ENCODE measurements around the gene PIAS2.
"Not testable (repeated sequence)": the region's sequence is repeated elsewhere in the genome, so short reads cannot be mapped to it uniquely, and the experiment has no call there.

PIAS2 gene

DNA sequence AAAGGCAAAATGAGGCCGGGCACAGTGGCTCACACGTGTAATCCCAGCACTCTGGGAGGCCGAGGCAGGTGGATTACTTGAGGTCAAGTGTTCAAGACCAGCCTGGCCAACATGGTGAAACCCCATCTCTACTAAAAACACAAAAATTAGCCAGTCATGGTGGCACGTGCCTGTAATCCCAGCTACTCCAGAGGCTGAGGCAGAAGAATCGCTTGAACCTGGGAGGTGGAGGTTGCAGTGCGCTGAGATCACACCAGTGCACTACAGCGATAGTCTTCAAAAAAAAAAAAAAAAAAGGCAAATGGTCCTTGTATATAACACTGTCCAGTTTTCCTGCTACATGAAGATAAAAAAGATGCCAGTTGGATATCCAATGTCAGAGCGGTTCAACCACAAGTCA, 52.1 kb downstream of the PIAS2 start:
- not testable (repeated sequence) for H2BK5ac ChIP-seq (ENCODE audit: low read depth, low read length, poor library complexity); H3K4me1 ChIP-seq (ENCODE audit: control insufficient read depth in 1 of 2, insufficient read depth in 2 of 2, low read length in 2 of 2); H3K4ac ChIP-seq (ENCODE audit: low read depth, low read length); H4K12ac ChIP-seq (ENCODE audit: low read depth, low read length); H3K79me2 ChIP-seq (ENCODE audit: control insufficient read depth, insufficient read depth, low read length, poor library complexity); H2BK12ac ChIP-seq (ENCODE audit: low read length); H3K14ac ChIP-seq (ENCODE audit: low read length); H3K4me2 ChIP-seq (ENCODE audit: low read length); H4K8ac ChIP-seq (ENCODE audit: low read depth, low read length); H3K4me3 ChIP-seq (ENCODE audit: low read depth, low read length); H2AFZ ChIP-seq (ENCODE audit: insufficient read depth, low read length, poor library complexity); H3K27ac ChIP-seq (ENCODE audit: low read depth, low read length); H3K27me3 ChIP-seq (ENCODE audit: insufficient read depth, low read length); DNase-seq; H3K79me1 ChIP-seq (ENCODE audit: low read length); H3K23ac ChIP-seq (ENCODE audit: low read length); H4K91ac ChIP-seq (ENCODE audit: low read depth, low read length); H2AK5ac ChIP-seq (ENCODE audit: low read length); H3K36me3 ChIP-seq (ENCODE audit: control insufficient read depth in 1 of 2, insufficient read depth in 2 of 2, low read length in 2 of 2); H2BK120ac ChIP-seq (ENCODE audit: insufficient read depth, low read length, poor library complexity); H3K18ac ChIP-seq (ENCODE audit: low read length); H3K9ac ChIP-seq (ENCODE audit: low read length)
- WGBS (ENCODE audit: extremely low coverage, insufficient coverage, insufficient read length): no CpG with 5 or more reads among the region's 8 CpGs
- peaks cover 11% of the 10 kb centered on the region for H3K9me3 ChIP-seq (ENCODE audit: insufficient read depth, low read depth, low read length)

DNA sequence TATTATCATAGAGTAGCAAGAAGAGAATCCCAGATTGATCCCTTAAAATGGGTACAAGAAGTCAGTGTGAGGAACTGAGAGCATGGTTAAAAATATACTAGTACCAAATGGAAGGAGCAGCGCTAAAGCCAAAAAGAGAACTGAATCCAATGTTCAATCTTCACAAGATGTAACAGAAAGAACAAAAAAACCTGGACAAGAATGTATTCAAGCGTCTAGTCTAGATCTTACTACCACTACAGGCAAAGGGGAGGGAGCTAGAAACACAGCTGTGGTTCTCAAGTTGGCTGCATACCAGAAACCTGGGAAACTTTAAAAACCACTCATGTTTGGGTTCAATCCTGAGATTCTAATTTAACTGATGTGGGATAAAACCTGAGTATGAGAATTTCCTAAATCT, 57.5 kb downstream of the PIAS2 start:
- no peaks in the 10 kb centered on the region for H3K27me3 ChIP-seq (ENCODE audit: insufficient read depth, low read length)

DNA sequence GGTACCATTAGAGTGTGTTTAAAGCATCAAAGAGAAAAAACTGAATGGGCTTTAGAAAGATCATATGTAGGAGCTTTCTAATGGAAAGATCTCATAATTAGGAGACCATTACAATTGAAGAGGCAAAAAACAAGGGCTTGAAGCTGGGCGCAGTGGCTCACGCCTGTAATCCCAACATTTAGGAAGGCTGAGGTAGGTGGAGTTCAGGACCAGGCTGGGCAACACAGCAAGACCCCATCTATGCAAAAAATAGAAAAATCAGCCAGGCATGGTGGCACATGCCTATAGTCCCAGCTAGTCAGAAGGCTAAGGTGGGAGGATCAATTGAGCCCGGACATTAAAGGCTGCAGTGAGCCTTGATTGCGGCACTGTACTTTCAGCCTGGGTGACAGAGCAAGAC, 59.0 kb downstream of the PIAS2 start:
- H3K23ac ChIP-seq (ENCODE audit: low read length): no peak overlapping the region
- H3K36me3 ChIP-seq (ENCODE audit: control insufficient read depth in 1 of 2, insufficient read depth in 2 of 2, low read length in 2 of 2): no peaks in the 10 kb centered on the region
- H3K79me1 ChIP-seq (ENCODE audit: low read length): no peaks in the 10 kb centered on the region
- H3K4ac ChIP-seq (ENCODE audit: low read depth, low read length): no peak overlapping the region
- H3K27me3 ChIP-seq (ENCODE audit: insufficient read depth, low read length): no peaks in the 10 kb centered on the region
- no peak overlapping the region for H2AFZ ChIP-seq (ENCODE audit: insufficient read depth, low read length, poor library complexity)
- H3K4me2 ChIP-seq (ENCODE audit: low read length): no peak overlapping the region
- H3K18ac ChIP-seq (ENCODE audit: low read length): no peak overlapping the region
- DNase-seq: no peak
- H4K91ac ChIP-seq (ENCODE audit: low read depth, low read length): no peak overlapping the region
- no peak overlapping the region for H3K4me3 ChIP-seq (ENCODE audit: low read depth, low read length)
- no peak overlapping the region for H3K27ac ChIP-seq (ENCODE audit: low read depth, low read length)
- no peaks in the 10 kb centered on the region for H3K79me2 ChIP-seq (ENCODE audit: control insufficient read depth, insufficient read depth, low read length, poor library complexity)
- H2BK12ac ChIP-seq (ENCODE audit: low read length): no peak overlapping the region
- no peaks in the 10 kb centered on the region for H3K9me3 ChIP-seq (ENCODE audit: insufficient read depth, low read depth, low read length)
- WGBS (ENCODE audit: extremely low coverage, insufficient coverage, insufficient read length): no CpG with 5 or more reads among the region's 4 CpGs
- no peaks in the 10 kb centered on the region for H3K4me1 ChIP-seq (ENCODE audit: control insufficient read depth in 1 of 2, insufficient read depth in 2 of 2, low read length in 2 of 2)
- no peak overlapping the region for H3K9ac ChIP-seq (ENCODE audit: low read length)
- no peak overlapping the region for H4K8ac ChIP-seq (ENCODE audit: low read depth, low read length)
- H2BK120ac ChIP-seq (ENCODE audit: insufficient read depth, low read length, poor library complexity): no peak overlapping the region
- H2AK5ac ChIP-seq (ENCODE audit: low read length): no peak overlapping the region
- no peak overlapping the region for H4K12ac ChIP-seq (ENCODE audit: low read depth, low read length)
- no peak overlapping the region for H2BK5ac ChIP-seq (ENCODE audit: low read depth, low read length, poor library complexity)
- no peak overlapping the region for H3K14ac ChIP-seq (ENCODE audit: low read length)

More for the DNA sequence above, 57.5 kb downstream of the PIAS2 start:
- no peak overlapping the region for H3K27ac ChIP-seq (ENCODE audit: low read depth, low read length)
- H3K18ac ChIP-seq (ENCODE audit: low read length): no peak overlapping the region
- WGBS (ENCODE audit: extremely low coverage, insufficient coverage, insufficient read length): no CpG with 5 or more reads among the region's 2 CpGs
- no peaks in the 10 kb centered on the region for H3K79me1 ChIP-seq (ENCODE audit: low read length)
- H3K9ac ChIP-seq (ENCODE audit: low read length): no peak overlapping the region
- no peak overlapping the region for H2BK12ac ChIP-seq (ENCODE audit: low read length)
- no peak overlapping the region for H3K14ac ChIP-seq (ENCODE audit: low read length)
- no peak overlapping the region for H3K4me2 ChIP-seq (ENCODE audit: low read length)
- no peaks in the 10 kb centered on the region for H3K4me1 ChIP-seq (ENCODE audit: control insufficient read depth in 1 of 2, insufficient read depth in 2 of 2, low read length in 2 of 2)
- no peaks in the 10 kb centered on the region for H3K36me3 ChIP-seq (ENCODE audit: control insufficient read depth in 1 of 2, insufficient read depth in 2 of 2, low read length in 2 of 2)
- H2BK120ac ChIP-seq (ENCODE audit: insufficient read depth, low read length, poor library complexity): no peak overlapping the region
- H3K23ac ChIP-seq (ENCODE audit: low read length): no peak overlapping the region
- no peak overlapping the region for H3K4ac ChIP-seq (ENCODE audit: low read depth, low read length)
- no peak overlapping the region for H4K12ac ChIP-seq (ENCODE audit: low read depth, low read length)
- no peak overlapping the region for H2AK5ac ChIP-seq (ENCODE audit: low read length)
- no peak overlapping the region for H2AFZ ChIP-seq (ENCODE audit: insufficient read depth, low read length, poor library complexity)
- no peak overlapping the region for H4K8ac ChIP-seq (ENCODE audit: low read depth, low read length)
- DNase-seq: no peak
- H2BK5ac ChIP-seq (ENCODE audit: low read depth, low read length, poor library complexity): no peak overlapping the region
- H4K91ac ChIP-seq (ENCODE audit: low read depth, low read length): no peak overlapping the region
- H3K79me2 ChIP-seq (ENCODE audit: control insufficient read depth, insufficient read depth, low read length, poor library complexity): no peaks in the 10 kb centered on the region
- H3K4me3 ChIP-seq (ENCODE audit: low read depth, low read length): no peak overlapping the region
- no peaks in the 10 kb centered on the region for H3K9me3 ChIP-seq (ENCODE audit: insufficient read depth, low read depth, low read length)

DNA sequence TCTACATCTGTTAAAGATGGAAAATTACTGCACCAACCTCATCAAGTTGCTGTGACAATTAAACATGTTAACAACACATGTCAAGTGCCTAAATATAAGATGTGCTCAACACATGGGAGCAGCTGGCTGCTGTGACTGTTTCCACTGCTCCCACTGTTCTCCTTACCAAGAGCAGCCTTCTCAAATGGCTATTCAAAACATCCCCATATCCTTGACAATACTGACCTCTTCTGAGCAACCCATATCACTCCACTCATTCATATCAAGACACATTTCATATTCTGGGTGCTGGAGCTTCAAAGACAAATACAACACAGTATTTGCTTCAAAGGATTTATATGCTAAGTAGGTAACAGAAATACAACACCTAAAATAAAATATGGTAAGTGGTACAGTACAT, 60.3 kb downstream of the PIAS2 start:
- H3K4ac ChIP-seq (ENCODE audit: low read depth, low read length): no peak overlapping the region
- no peak overlapping the region for H3K14ac ChIP-seq (ENCODE audit: low read length)
- H4K12ac ChIP-seq (ENCODE audit: low read depth, low read length): no peak overlapping the region
- H4K91ac ChIP-seq (ENCODE audit: low read depth, low read length): no peak overlapping the region
- H3K9me3 ChIP-seq (ENCODE audit: insufficient read depth, low read depth, low read length): no peaks in the 10 kb centered on the region
- no peak overlapping the region for H3K4me2 ChIP-seq (ENCODE audit: low read length)
- no peaks in the 10 kb centered on the region for H3K27me3 ChIP-seq (ENCODE audit: insufficient read depth, low read length)
- H2AK5ac ChIP-seq (ENCODE audit: low read length): no peak overlapping the region
- no peak overlapping the region for H4K8ac ChIP-seq (ENCODE audit: low read depth, low read length)
- DNase-seq: no peak
- no peak overlapping the region for H3K27ac ChIP-seq (ENCODE audit: low read depth, low read length)
- H3K18ac ChIP-seq (ENCODE audit: low read length): no peak overlapping the region
- H2BK12ac ChIP-seq (ENCODE audit: low read length): no peak overlapping the region
- H3K36me3 ChIP-seq (ENCODE audit: control insufficient read depth in 1 of 2, insufficient read depth in 2 of 2, low read length in 2 of 2): no peaks in the 10 kb centered on the region
- no peaks in the 10 kb centered on the region for H3K4me1 ChIP-seq (ENCODE audit: control insufficient read depth in 1 of 2, insufficient read depth in 2 of 2, low read length in 2 of 2)
- no peak overlapping the region for H3K9ac ChIP-seq (ENCODE audit: low read length)
- H3K79me2 ChIP-seq (ENCODE audit: control insufficient read depth, insufficient read depth, low read length, poor library complexity): no peaks in the 10 kb centered on the region
- no peaks in the 10 kb centered on the region for H3K79me1 ChIP-seq (ENCODE audit: low read length)
- no peak overlapping the region for H2BK120ac ChIP-seq (ENCODE audit: insufficient read depth, low read length, poor library complexity)
- H2AFZ ChIP-seq (ENCODE audit: insufficient read depth, low read length, poor library complexity): no peak overlapping the region
- H3K23ac ChIP-seq (ENCODE audit: low read length): no peak overlapping the region
- no peak overlapping the region for H3K4me3 ChIP-seq (ENCODE audit: low read depth, low read length)
- H2BK5ac ChIP-seq (ENCODE audit: low read depth, low read length, poor library complexity): no peak overlapping the region

DNA sequence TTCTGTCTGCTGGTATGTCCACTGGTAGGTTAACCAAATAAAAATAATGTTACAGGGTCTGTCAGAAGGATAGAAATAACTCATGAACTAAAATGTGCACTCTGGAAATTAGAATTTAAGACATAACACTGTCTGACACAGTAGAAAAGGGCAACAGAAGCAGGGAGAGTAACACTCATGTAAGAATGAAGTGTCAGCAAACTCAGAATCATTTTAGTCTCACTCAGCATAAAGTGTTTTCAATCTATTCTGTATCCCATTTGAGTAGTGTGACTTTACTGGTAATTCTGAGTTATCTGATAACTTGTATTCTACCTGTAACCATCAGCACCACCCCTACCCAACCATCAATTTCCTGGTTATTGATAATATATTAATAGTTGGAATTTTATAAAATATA, 68.3 kb downstream of the PIAS2 start:
- H3K18ac ChIP-seq (ENCODE audit: low read length): no peak overlapping the region
- H3K4me3 ChIP-seq (ENCODE audit: low read depth, low read length): no peak overlapping the region
- no peak overlapping the region for H4K8ac ChIP-seq (ENCODE audit: low read depth, low read length)

More for the DNA sequence above, 68.3 kb downstream of the PIAS2 start:
- no peak overlapping the region for H4K91ac ChIP-seq (ENCODE audit: low read depth, low read length)
- no peak overlapping the region for H2BK120ac ChIP-seq (ENCODE audit: insufficient read depth, low read length, poor library complexity)
- no peak overlapping the region for H3K4me2 ChIP-seq (ENCODE audit: low read length)
- no peak for DNase-seq
- no peak overlapping the region for H2AK5ac ChIP-seq (ENCODE audit: low read length)
- no peak overlapping the region for H2BK12ac ChIP-seq (ENCODE audit: low read length)
- no peak overlapping the region for H2AFZ ChIP-seq (ENCODE audit: insufficient read depth, low read length, poor library complexity)
- H3K27me3 ChIP-seq (ENCODE audit: insufficient read depth, low read length): no peaks in the 10 kb centered on the region
- no peaks in the 10 kb centered on the region for H3K9me3 ChIP-seq (ENCODE audit: insufficient read depth, low read depth, low read length)
- H3K79me2 ChIP-seq (ENCODE audit: control insufficient read depth, insufficient read depth, low read length, poor library complexity): no peaks in the 10 kb centered on the region
- no peak overlapping the region for H3K9ac ChIP-seq (ENCODE audit: low read length)
- no peaks in the 10 kb centered on the region for H3K4me1 ChIP-seq (ENCODE audit: control insufficient read depth in 1 of 2, insufficient read depth in 2 of 2, low read length in 2 of 2)
- H2BK5ac ChIP-seq (ENCODE audit: low read depth, low read length, poor library complexity): no peak overlapping the region
- no peak overlapping the region for H3K23ac ChIP-seq (ENCODE audit: low read length)
- no peaks in the 10 kb centered on the region for H3K36me3 ChIP-seq (ENCODE audit: control insufficient read depth in 1 of 2, insufficient read depth in 2 of 2, low read length in 2 of 2)
- no peak overlapping the region for H3K27ac ChIP-seq (ENCODE audit: low read depth, low read length)
- H4K12ac ChIP-seq (ENCODE audit: low read depth, low read length): no peak overlapping the region
- no peak overlapping the region for H3K14ac ChIP-seq (ENCODE audit: low read length)
- no peaks in the 10 kb centered on the region for H3K79me1 ChIP-seq (ENCODE audit: low read length)
- H3K4ac ChIP-seq (ENCODE audit: low read depth, low read length): no peak overlapping the region
